Cardiac fibroblast (primary cell): ENCODE results near the gene TRPM5.

Source experiments
- DNase-seq, 2 donors: peaks; one replicate each; pipeline versions ENCODE4 v3.0.0 to v3.0.0-alpha.2; 2010; ENCODE audit warnings: low read depth in 2 of 2
- H3K4me3 ChIP-seq, 2 donors: replicated peaks in 1 of 2; 1 replicate in 1 of 2; 2 replicates in 1 of 2; pipeline ENCODE4 v1.5.1; 2011; ENCODE audit warnings: low read depth in 2 of 2, low read length in 2 of 2, mild to moderate bottlenecking in 2 of 2, moderate library complexity in 1 of 2
- TF ChIP-seq, protein P1 (sequence below): IDR thresholded peaks from one replicate; pipeline ENCODE4 v1.5.1; 2011; ENCODE audit warnings: low read depth, mild to moderate bottlenecking, low read length, inconsistent platforms

Gene TRPM5

DNA sequence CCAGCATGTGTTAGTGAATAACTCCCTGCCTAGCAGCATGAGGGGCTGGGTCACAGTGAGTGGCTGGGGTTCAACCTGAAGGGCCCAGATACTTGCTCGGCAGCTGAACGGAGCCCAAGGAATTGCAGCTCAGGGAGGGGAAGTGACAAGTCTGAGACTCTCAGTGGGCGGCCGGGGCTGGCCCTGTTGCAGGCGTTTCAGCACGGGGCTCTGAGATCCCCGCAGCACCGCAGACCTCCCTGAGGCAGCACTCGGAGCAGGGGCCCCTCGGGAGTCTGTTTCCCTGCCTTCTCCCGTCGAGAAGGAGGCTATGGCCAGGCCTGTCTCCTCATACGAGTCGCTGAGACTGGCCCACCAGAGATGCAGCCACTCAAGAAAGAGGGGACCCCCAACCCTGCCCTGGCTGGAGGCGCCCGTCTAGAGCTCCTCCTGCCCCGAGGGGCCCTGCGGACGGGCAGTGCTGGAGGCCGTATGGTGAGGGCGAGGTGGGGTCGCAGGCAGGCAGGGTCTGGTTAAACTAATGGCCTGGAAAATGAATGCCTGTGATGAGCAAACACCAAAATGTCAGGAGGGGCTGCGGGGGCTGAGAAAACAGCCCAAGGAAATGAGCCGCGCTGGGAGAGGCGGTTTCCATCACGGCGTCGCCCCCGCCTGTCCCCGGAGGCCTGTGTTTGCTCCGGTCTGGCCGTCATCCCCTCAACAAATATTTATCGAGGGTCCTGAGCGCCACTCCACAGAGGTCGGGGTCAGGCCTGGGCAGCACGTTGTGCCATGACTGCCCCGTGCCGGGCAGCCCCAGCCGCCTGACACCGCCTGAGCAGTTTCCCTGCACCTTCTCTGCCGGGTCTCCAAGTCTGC lies 34.5 kb downstream of the TRPM5 start:
- no peak for DNase-seq
- H3K4me3 ChIP-seq: no peak overlapping the region

DNA sequence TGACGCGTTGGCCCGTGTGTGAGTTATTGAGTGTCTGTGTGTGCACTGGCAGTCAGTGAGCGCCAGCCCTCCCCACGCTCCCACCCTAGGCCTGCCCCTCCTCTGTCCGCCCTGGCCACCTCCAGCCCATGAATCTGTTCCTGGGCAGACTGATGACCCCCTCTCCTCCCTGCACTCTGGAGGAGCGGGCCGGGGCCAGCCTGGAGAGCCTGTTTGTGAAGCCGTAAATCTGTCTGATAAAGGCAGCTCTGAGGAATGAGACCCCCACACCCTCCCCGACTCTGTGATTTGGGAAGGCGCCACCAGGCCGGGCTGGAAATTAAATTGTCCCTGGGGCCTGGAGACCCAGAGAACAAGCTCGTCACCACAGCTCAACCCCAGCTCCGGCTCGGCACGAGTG lies 35.2 kb downstream of the TRPM5 start:
- TF ChIP-seq, protein P1, sequence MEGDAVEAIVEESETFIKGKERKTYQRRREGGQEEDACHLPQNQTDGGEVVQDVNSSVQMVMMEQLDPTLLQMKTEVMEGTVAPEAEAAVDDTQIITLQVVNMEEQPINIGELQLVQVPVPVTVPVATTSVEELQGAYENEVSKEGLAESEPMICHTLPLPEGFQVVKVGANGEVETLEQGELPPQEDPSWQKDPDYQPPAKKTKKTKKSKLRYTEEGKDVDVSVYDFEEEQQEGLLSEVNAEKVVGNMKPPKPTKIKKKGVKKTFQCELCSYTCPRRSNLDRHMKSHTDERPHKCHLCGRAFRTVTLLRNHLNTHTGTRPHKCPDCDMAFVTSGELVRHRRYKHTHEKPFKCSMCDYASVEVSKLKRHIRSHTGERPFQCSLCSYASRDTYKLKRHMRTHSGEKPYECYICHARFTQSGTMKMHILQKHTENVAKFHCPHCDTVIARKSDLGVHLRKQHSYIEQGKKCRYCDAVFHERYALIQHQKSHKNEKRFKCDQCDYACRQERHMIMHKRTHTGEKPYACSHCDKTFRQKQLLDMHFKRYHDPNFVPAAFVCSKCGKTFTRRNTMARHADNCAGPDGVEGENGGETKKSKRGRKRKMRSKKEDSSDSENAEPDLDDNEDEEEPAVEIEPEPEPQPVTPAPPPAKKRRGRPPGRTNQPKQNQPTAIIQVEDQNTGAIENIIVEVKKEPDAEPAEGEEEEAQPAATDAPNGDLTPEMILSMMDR: no peak

More for the DNA sequence above, 34.5 kb downstream of the TRPM5 start:
- TF ChIP-seq, protein P1: no peak

DNA sequence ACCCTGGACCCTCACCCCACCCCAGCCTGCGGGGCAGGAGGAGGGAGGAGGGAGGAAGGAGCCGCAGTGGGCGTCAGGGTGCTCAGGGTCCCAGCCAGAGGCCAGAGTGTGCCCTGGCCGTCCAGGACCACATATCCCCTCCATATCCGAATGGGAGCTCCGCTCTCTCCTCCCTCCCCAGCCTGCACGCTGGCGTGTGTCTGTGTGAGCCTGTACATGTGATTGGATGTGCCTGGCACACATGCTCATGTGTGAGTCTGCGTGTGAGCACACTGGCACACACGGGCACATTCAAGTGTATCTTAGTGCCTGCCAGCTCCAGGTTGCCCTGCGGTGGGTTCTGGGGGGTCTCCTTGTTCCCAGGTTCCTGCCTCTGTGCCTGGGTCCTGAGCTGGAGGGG lies 35.6 kb downstream of the TRPM5 start:
- no peak overlapping the region for H3K4me3 ChIP-seq
- no peak for DNase-seq
- TF ChIP-seq, protein P1: no peak

More for the DNA sequence above, 35.2 kb downstream of the TRPM5 start:
- no peak for DNase-seq
- H3K4me3 ChIP-seq: no peak overlapping the region

DNA sequence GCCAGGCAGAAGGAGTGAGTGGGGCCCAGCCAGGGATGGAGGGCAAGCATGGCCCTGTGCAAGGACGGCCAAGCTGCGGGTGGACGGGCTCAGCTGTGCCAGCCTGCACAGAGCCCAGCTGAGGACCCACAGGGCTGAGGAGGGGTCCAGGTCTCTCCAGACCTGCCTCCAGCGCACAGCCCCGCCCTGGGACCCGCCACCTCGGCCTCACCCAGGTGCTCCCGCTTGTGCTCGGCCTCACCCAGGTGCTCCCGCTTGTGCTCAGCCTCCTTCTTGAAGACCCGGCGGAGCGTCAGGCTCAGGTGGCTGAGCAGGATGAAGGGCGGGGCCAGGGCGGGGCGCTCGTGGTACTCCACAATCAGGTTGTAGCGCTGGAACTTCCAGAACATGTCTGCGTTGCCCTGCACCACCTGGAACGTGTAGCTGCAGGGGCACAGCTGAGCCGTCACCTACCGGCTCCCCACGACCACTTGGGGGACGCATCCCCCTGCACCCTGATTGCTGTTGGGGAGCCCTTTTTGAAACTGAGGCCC lies 37.4 kb downstream of the TRPM5 start:
- DNase-seq: no peak
- TF ChIP-seq, protein P1: no peak
- H3K4me3 ChIP-seq: no peak overlapping the region

DNA sequence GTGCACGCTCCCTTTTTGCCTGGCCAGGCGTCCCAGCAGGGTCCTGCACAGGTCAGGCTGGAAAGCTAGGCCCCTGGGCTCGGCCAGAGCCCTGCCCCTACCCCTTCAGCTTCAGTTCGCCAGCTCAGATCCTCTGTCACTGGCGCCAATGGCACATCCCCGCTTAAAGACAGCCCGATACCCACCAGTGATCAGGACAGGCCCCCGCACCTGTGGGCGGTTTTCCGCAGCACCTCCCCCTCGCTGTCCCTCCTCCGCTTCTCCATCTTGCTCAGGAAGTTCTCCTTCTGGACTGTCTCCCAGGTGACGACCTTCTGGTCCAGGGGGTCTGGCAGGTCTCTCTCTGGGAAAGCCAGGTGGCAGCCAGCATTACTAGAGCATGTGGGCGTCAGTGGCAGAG lies 37.9 kb downstream of the TRPM5 start:
- TF ChIP-seq, protein P1: no peak
- no peak overlapping the region for H3K4me3 ChIP-seq
- DNase-seq: no peak

DNA sequence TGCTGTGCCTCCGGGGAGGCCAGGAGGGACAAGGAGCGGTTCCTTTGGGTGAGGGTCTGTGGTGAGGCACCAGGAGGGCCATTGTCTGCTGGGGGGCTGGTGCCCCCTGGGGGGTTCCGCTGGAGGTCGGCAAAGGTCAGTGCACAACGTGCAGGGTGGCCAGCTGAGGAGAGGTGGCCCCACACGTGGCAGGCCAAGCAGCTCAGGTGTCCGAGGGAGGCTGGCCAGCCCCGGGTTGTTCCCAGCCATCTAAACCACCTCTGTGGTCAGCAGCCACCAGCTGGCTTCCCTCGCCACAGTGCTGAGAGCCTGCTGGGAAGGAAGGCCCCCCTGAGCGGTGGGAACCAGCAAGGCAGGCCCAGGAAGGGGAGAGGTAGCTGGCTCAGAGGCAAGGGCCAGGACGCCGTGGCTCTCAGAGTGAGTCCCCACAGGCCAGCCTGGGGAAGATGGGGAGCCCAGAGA lies 39.5 kb downstream of the TRPM5 start:
- DNase-seq: no peak
- TF ChIP-seq, protein P1: no peak
- no peak overlapping the region for H3K4me3 ChIP-seq
